GM18519 (cell line): ENCODE data around the gene CASZ1.

Source experiments
- ATAC-seq: cut with Tn5 transposase; IDR thresholded peaks from one replicate; pipeline ENCODE4 v1.9.1; 2021; ENCODE audit warnings: mild to moderate bottlenecking, moderate library complexity; ENCODE audit not compliant: unreplicated experiment, low FRiP score

The CASZ1 gene

DNA sequence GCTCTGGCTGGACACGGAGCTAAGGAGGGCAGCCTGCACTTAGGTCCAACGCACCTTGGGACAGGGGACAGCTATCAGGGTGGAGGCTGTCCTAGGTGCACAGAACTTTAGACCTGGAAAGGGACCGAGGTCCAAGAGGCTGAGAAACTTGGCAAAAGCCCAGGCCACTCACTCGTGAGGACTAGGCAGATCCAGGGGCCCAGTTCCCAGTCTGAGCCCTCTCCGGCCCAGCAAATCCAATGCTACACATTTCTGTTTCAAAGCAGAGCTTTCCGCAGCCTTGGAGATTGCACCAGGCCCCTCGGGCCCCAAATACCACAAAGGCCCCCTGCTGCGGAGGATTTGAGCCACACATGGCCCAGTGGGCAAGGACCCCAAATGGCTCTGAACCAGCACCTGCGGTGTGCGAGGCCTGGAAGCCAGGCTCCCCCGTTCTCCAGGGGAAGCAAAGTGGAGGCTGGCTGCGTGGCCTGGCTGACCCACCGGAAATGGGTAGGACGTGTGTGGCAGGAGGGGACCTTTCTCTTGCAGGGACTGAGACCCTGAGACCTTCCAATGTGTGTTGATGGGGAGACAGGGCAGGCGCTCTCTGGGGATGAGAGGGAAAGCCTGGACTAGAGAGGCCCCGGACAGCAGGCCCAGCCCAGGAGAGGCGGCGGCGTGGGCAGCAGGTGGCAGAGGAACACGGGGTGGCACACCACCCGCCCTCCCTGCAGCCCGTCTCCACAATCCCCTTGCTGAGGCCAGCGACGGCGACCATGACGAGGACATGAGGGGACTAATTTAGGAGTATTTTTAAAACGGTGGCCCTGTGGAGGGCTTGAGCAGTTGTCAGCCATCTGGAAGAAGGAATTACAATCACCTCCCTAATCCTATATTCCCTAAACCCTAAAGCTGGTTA is 118.7 kb downstream of the CASZ1 start:
- ATAC-seq = no peak

DNA sequence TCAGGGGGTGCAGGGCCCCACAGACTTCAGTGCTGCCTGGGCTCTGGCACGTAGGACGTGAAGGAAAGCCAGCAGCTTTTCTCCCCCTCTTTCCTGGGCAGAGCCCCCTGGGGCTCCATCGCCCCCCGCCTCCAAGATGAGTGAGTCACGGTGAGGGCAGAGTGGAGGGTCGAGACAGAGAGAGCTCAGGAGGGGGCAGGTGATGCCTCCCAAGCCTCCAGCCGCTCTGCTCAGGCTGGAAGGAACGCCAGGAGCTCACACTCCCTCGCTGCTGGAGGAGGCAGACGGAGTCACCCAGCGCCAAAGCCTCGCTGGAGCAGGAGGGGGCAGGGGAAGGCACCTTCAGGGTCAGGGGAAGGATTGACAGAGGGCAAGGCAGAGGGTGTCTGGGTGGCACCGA is 119.5 kb downstream of the CASZ1 start:
- ATAC-seq = no peak

DNA sequence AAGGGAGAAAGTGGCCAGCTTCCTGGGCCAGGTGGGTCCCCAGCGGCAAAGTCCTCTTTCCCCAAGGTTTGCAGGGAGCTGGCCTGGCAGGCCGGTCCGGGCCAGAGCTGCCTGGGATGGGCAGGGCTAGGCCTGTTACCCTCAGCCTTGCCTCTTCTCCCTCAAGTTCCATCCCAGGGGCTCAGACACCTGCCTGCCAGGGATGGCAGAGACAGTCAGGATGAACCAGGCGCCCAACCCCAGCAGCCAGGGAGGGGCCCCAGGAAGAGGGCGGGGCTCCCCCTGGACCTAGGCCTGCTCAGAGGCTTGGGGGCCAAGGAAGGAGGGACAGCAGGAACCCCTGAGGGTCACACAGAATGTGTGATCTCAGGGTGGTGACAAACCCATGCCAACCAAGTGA is 120.6 kb downstream of the CASZ1 start:
- ATAC-seq = no peak

DNA sequence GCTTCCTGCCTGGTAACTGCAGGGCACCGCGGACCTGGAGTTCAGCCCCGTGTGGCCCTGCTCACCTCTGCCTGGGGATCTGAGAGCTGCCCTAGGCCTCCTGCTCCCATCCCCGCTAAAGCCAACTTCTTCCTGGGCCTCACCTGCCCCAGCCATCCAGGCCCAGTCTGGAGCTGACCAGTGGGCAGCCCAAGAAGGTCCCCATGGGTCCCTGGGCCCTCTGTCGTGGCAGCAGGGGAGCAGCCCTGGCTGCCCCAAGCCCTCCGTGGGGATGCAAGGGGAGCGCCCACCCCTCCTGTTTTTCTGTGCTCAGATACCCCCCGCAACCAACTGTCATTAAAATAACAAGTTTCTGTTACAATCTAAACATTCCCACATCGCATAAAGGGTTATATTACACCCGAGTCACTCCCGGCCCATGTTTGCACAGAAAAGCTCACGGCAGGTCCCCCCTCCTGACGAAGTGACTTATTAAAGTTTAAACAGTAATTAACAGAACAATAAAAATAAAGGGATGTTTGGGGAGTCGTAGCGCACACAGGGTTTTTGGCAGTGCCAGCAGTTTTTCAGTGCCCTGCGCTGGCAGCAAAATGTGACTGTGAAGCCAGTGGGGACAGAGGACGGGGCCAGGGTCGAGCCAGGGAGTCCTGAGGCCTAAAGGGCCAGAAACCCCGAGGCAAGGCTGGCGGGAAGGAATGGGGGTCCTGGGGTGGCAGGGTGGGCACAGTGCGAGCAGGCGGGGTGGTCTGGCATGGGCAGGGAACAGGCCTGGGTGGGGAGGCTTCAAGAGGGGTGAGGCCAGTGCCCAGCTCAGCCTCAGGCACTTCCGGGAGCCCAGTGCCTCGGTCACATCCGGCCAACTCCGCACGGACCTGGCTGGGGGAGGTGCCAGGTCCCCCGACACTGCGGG is 121.5 kb downstream of the CASZ1 start:
- no peak for ATAC-seq

DNA sequence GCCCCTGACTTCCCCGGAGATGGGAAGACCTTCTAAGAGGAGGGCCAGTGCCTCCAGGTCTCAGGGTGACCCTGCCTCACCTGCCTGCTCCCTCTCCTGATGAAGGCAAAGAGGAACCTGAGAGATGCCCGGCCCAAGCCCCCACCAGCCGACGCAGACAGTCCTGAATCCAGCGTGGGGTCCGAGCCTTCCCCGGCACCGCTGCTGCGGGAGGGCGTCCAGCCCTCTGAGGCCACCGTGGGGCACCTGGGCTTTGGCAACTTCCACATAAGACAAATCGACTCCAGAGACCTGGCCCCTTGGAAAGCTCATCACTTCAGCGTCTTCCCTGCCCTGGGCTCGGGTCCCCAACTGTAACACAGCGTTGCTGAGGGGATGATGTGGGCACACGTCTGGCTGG is 122.2 kb downstream of the CASZ1 start:
- ATAC-seq = no peak

DNA sequence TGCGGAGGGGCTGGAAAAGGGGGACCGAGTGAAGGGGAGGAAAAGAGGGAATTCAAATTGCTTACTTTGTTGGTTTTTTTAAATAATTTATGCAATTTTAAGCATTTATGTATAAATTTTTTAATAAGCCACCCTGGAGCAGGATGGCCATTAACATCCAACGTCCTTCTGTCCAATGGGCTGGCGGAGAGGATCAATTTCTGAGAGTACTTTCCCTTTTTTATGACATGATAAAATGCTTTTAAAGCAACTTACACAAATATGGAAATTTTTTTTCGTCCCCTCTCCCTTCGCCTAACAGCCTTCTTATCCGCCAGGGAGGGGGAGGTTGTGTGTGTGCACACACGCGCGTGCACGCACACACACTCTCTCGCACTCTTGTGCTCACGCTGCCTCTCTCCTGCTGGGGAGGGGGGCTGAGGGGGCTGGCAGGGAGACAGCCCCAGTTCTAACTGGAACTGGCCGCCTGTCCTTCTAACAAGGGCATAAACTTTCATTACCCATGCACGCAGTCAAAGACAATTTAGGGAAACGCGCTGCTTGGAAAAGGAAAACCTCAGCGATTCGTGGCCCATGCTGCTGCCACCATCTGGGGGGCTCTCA is 123.2 kb downstream of the CASZ1 start:
- no peak for ATAC-seq

DNA sequence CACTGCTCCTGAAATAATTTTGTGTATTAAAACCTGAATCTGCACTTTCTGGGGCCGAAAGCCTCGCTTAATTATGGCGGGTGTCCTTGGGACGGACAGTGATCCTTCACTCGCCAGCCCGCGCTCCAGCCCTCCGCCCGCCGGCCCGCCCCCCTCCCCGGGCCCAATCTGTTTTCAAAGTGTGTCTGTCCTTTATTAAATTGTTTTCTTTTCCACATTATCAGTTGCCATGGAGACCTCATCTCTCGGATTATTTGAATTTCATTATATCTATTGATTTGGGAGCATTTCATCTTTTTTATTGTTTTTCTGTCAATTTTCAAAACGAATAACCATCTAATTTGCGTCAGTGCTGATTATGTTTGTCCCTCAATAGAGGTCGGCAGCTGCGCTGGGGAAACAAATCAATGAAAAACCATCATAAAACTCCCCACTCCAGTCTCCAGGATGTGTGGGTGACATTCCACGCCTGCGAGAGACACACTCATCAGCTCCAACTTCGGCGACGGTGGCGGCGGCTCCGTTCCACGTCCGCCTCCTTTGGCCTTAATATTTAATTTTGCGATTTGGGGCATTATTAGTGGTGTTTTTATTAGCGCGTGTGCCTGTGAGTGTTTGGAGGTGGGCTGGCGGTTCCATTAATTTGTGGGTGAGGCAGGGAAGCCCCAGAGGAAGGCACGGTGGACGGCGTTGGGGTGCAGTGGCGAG is 123.9 kb downstream of the CASZ1 start:
- ATAC-seq = no peak

DNA sequence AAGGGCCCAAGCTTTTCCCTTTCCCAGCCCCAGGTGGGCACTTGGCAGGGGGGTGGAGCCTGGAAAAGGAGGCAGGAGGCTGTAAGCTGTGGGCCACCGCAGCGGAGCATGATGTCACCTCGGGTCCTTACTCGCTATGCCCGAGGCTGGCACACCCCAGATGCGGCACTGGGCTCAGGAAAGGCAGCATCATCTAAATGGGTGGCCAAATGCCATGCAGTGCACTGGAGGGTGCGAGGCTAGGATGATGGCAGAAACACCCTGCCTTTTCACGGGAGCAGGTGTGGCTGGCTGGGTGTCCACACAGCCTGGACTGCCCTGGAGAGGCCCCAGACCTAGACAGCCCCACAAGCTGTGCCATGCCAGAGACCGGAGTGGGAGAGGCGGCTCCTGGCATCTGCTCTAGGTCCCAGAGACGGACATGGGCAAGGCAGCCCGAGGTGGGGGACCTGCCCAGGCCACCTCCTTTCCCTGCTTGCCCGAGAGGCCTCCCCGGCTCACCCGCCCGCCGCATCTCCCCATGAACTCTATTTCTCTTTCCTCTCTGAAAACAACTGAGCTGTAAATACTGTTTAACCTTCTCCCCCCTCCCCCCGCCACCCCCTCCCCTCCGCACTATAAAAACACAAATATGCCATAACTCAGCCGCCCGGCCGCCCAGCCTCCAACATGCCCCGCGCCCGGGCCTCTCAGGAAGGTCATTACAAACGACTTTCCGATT is 124.7 kb downstream of the CASZ1 start:
- no peak for ATAC-seq

DNA sequence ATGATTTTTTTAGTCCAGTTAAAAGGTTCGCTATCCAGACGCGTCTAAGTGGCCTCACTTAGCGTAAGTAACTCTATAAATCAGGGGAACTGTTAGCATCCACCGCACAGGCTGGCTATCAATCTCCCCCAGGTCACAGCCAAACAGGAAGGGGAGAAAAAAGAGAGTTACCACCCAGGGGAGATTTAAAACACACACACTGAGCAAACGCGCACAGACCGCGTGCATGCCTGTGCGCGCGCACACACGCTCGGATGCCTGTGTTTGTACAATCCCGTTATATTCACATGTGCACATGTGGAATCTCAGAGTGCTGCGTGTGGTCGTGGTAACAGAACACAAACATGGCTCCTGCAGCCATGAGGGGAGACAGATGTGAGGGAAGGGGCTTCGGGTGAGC is 125.4 kb downstream of the CASZ1 start:
- no peak for ATAC-seq

DNA sequence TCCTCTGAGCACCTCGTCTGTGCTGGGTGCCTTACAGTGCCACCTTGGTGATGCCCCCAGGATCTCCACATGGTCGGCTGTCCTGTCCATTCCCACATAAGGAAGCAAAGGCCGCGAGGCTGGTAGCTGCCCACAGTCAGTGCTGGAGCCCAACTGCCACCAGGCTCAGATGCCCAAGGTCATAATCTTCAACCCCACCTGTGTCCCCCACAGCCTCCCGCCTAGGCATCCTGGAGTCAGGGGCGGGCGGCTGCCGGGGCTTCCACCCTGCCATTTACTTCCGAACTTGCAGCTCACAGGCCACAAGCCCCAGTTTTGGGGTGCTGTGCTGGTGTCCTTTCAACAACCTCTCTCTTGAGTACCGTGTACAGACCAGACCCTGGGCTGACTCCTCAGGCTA is 126.3 kb downstream of the CASZ1 start:
- ATAC-seq = no peak

DNA sequence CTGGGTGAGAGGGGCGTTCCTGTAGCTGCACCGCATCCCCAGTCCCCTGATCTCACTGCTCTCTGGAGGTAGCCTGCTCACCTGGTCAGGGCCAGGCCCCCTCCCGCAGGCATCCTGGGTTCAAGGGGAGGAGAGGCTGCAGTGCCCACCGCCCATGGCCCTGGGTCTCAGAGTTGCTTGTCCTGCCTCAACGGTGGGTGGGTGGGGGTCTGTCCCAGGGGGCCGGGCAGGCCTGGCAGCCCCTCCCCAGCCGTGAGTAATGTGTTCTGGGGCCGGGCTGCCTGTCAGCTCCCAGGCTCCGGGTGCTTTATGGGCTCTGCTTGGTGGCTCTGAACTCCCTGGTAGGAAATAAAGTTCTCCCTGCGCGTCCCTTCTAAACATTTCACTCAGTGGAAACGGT is 126.9 kb downstream of the CASZ1 start:
- no peak for ATAC-seq

DNA sequence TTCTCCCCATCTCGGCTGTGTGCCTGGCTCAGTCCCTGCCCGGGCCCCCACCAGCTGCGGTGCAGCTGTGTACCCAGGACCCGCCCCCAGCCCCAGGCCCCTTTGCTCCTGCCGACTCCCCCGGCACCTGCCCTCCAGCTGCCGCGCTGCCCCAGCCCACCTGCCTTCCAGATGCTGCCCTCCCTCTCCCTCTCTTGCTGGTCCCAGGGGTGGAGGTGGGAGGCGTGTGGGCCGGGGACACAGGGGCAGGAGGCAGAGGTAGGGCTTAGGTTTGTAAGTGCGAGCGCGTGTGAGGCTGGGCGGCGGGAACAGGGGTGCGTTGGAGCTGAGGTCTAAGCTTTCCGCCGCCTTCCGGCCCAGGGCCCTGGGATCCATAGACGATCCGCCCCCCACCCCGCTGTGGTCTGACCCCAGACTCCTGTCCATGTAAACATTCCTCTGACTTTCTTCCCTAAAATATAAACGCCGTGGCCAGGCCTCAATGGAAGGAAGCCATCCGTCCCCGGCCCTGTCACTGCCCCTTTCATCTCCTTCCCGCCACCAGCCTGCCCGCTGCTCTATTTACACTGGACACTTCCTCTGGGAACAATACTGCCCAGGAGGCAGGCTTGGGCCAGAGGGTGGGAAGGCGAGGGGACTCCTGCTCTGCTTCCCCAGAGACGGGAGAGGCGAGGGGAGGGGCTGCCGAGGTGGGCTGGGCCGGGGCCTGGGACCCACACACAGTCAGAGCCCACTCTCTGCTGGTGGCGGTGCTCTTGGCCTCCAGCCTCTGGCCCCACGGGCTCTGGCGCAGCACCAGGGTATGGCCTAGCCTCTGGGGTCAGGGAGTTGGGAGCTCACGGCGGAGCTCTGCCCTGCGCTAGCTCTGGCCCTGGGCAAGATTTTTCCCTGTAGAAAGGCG is 128.3 kb downstream of the CASZ1 start:
- ATAC-seq = no peak

DNA sequence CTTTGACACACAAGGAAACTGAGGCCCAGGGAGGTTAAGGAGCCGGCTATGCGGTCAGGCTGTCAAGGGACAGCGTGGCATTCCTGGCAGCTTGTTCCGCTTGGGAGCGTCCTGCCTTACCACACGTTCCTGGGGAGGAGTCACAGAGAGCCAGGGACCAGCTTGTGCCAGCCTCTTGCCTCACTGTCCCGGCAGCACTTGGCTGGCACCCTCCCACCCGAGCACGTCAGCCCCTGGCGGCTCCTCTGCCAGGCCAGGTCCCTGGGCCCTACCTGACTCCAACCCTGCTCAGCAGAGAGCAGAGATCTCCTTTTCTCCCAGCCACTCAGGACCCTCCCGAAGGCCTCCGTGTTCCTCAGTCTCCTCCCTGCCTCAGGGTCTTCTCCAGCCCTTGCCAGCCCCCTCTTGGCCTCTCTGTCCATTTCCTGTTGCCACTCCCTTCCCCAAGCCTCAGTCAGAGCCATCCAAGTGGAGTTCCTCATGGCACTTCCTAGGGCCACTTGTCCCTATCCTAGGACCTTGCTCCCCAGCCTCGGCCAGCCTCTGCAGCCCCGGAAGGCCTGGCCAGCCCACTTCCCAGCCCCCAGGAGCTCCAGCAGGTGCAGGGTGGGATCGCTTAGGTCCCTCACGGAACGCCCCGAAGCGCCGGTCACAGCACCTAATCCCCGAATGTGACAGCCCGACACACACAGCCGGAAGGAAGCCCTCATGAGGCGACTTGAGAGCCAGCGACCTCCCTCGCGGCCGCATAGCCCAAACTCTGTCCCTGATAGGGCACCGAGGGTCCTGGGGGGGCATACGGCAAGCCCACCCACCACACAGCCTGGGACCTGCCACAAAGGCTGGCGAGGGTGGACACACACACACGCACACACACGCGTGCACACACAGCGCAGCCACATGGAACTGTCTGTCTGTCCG is 130.3 kb downstream of the CASZ1 start:
- ATAC-seq = no peak

DNA sequence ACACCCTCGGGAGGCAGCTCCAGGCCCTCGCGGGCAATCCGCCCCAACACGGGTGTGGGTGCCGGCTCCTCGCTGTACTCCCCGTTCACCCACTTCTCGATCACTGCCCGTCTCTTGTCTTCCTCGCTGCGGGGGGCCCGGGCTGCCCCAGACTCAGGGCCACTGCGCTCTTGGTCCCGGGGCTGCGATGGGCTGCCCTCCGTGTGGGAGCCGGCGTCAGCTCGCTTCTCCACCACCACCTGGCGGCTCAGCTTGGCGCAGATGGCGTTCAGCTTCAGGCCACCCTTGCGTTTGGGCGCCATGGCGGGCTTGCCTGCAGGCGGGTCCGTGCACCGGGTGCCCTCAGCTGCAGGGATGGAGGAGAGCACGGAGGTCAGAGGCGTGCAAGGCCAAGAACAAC is 131.2 kb downstream of the CASZ1 start:
- ATAC-seq = no peak

DNA sequence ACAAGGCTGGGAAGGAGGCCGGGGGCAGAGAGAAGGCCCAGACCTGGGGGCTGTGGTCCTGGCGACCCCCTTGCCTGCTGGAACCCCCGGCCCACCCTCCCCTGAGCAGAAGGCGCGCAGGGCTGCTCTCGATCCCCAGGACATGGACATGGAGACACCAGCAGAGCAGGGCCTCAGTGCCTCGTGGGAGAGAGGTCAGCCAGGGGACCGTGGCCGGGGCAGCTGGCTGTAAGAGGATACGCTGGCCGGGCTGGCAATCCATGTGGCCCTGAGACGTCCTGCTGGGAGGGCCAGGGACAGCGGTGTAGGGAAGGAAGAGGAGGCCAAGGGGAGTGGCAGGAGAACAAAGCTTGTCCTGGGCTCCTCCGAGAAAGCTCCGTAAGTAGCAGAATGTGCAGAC is 132.2 kb downstream of the CASZ1 start:
- ATAC-seq = no peak

DNA sequence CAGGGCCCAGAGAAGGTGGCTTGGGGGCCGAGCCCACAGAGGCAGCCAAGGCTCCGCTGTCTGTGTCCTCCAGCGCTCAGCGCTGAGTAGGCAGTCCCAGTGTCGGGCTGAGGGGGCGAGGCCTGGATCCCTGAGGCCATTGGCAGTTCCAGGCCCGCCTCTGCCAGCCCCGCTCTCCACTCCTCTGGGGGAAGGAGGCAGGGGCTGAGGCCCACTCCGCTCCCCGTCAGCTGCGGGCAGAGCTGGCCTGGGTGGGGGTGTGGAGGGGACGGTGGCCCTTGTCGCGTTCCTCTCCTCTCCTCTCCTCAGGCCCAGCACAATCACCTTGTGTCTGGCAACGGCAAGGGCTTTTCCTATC is 132.8 kb downstream of the CASZ1 start:
- ATAC-seq = no peak

DNA sequence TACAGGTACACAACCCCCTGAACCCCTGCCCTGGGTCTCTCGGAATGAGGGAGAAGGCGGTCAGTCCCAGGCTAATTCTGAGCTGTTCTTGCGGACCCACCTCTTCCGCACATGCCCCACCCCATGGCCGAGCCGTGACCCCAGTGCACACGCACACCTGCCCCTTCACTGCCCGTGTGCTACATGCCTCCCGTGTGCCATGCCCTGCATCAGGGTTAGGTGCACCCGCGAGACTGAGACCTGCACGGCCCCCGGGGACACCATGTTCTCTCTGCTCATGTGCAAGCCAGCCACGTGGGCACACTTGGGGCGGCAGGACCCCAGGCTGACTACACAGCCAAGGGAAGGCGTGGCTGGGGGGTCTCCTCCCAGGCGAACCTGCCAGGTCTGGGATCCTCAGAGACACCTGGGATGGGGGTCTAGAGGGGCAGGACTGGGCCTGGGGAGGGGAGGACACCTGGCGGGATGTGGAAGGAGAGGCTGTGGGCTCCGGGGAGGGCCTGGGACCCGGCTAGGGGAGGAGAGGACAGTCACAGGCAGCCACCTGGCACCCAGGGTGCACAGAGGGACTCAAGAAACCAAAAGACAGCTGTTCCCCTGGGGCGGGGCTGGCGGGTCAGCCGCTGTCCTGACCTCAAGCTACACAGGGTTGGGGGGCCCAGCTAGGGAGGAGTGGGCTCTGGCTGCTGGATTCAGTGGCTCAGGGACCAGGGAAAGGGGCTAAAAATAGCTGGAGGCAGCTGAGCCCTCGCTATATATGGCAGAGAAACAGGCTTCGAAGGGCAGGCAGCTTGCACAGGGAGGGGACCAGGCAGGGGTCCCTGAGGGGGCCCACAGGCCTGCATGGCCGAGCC is 133.4 kb downstream of the CASZ1 start:
- no peak for ATAC-seq
